SKM-1 (cell line): ENCODE measurements around the gene COBL.

Experiments used
- DNase-seq: peaks from one replicate; lab custom pipeline; 2025; ENCODE audit not compliant: unreplicated experiment; lab: John Stamatoyannopoulos, UW

Gene COBL

DNA sequence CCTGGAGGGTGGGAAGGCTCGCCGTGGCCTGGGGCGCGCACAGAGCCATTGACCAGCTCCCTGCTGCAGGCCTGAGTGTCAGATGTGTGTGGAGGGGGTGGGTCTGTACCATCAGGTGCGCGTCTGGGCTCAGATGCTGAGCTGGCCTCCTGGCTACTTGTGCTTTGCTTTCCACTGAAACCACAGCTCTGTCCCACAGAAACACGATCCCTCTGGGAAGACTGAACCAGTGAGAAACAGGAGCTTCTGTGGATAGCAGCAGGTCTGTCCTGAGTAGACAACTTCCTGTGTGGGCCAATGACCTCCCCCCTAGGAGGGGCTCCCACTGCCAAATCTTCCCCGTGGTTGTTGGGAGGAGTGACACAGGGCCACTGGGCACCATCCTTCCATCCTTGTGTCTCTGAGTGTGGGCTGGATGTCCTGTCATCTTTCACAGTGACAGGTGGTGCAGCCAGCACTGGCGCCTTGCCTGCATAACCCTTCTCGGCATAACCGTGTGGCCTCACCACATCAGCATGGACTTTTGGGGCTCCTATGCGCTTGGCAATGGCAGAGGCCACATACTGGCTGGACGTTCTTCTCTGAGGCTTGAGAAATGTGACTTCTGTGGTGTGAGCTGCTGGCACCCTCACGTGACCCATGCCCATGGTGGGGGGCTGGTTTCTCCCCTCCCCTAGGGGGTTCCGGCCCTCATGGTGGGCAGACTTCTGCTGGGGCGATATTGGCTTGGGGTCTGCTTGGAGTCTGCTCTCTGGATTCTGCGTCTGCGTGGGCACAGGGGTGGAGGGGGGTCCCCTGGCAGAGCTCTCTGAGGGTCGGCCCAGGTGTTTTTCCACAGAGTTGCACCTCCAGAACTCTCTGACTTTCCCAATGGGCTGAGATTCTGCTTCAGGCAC lies 288.4 kb downstream of the COBL start:
- no peak for DNase-seq

DNA sequence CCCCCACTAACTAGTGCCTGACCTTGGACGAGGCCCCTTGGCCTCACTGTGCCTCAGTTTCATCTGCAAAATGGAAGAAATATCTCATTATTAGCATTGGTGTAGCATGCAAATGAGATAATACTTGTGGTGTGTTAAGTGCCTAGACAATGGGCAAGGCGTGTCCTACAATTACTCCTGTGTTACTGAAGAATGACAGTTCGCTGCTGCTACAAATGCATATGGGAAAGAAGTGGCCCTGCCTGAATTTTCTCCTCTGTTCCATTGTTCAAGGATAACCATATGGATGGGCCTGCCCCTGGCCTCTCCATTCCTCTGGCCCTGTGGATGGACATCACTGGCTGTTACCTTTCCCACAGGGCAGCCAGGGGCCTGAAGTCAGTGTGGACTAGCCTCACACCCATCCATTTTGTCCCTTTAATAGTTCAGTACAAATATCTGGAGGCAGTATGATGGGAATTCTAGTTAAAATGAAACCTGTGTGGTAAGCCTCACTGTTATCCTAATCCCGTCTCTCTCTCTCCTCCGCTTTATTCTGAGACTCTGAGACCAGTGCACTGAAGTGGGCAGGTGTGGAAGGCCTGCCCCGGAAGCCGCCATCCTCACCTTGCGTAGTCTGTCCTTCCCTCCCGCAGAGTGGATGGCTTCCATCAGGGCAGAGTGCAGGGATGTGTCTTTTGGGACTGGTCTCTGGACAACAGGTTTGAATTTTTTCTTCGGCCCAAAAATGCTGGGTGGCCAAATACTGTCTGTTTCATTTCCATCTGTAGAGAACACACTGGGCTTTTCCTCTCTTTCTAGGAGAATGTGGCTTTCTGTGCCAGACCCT lies 289.3 kb downstream of the COBL start:
- DNase-seq = no peak

GRCh38 chr7:51026341-51026740 lies 290.3 kb downstream of the COBL start:
- DNase-seq = no peak

GRCh38 chr7:51025668-51026067 lies 290.9 kb downstream of the COBL start:
- DNase-seq = no peak

DNA sequence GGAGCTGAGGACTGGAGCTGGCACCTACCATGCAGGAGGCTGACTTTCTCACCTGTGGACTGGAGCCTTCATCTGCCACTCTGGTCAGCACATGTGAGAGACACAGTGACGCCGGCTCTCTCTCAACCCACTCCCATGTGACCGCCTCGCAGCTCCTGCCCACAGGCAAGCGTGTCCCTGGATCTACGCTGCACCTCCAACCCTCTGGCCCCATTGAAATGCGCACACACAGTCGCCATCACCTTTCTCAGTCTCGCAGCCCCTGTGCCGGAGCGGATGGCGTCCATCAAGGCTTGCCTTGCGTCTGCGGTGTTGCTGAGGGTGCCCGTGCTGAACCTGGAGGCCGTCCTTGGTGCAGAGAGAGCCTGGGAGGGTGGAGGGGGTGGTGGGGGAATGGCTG lies 291.7 kb downstream of the COBL start:
- no peak for DNase-seq

DNA sequence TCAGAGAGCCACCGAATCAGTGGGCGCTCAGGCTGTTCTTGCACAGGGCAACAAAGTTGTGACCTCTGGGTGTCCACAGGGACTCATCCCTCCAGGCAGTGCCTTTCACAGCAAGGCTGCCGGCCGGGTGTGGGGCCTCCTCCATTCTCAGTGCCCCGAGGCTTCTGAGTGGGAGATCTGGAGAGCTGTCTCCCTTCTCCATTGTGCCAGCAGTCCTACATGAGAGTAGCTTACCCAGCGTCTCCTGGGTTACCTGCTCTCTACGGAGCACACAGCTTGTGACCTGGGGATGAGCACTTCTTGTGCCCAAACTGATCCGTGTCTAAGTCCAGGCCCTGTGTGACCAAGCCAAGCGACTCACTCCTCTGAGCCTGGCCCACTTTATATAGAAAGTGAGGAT lies 293.1 kb downstream of the COBL start:
- DNase-seq = no peak

- DNase-seq = no peak
Observed at GRCh38 chr7:51022821-51023220, 293.8 kb downstream of the COBL start.

- no peak for DNase-seq
Observed at GRCh38 chr7:51021906-51022570, 294.6 kb downstream of the COBL start.

GRCh38 chr7:51020944-51021343 lies 295.7 kb downstream of the COBL start:
- DNase-seq = no peak

- no peak for DNase-seq
Observed at GRCh38 chr7:51019891-51020870, 296.4 kb downstream of the COBL start.

DNA sequence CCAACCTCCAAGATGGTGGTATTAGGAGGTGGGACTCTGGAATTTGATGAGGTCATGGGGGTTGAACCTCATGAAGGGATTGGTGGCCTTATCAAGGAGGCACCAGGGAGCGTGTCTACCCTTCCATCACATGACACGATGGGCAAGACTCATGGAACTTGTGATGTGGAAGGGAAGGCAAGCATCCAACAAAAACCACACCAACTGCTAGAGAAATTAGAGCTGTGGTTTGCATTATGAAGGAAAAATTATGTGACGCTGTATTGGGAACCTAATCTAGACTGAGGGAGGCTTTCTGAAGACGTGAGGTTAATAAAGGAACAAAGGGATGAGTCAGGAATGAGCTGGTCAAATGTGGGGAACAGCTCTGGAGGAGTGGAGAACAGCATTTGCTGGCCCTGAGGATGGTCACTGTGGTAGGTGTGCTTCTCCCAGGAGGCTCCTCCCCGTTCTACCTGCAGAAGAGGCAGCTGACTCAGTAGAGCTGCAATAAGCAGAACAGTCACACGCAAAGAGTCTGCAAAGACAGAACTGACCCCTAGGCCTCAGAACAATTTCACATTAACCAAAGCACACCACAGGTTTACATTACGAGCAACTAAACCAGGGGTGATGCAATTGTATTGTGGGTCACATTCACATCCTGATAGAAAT lies 297.3 kb downstream of the COBL start:
- no peak for DNase-seq

DNA sequence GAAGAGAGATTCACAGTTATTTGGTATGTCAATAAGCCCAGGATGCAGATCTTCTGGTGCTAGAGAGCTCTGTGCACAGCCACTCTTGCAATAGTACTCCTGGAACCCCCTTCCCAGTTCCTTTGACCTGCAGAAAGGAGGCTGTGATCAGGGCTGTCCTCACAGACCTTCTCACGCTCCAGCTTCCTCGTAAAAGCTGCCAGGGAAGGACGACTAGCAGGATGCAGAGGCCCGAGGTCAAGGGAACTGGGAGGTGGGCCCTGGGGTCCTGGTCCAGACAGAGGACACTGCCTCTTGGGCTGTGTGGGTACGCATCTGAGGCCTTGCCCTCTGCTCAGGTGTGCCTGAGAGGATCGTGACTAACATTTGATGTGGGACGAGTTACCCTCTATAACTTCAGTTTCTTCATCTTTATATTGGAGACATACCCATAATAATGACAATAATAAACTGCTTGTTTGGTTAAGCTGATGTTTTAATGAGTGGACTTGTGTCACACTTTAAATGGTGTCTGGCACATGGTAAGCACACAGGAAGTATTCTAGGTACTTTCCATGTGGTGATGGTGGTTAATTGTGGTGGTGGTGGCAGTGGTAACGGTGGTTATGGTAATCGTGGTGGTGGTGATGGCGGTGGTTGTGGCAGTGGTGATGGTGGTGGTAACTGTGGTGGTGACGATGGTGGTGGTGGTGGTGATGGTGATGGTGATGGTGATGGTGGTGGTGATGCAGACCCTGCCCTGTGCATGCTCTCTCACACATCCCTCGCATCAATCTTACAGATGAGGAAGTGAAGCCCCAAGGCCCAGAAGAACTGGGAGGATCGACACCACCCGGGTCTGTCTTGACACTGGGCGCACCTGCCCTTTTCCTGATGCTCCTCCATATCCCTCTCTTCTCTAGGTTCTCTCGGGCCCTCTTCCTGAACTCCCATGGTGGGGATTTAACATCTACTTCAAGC lies 298.8 kb downstream of the COBL start:
- no peak for DNase-seq

- DNase-seq = no peak
Observed at GRCh38 chr7:51016546-51016945, 300.1 kb downstream of the COBL start.

DNA sequence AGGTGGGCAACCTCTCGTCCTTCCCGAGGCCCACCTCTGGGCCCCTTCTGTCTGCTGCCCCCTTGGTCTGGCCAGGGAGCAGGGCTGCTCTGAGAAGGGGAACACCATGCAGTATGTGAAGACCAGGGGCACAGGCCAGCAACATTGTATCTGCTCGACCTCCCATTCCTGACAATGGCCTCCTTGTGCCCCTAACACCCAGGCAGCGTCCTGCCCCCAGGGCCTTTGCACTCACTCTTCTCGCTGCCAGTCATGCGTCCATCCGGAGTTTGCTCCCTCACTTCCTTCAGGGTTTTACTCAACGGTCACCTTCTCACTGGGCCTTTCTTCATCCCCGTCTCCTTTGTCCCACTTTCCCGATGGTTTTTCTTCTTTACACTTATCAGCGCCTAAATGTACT lies 301.0 kb downstream of the COBL start:
- DNase-seq = no peak

DNA sequence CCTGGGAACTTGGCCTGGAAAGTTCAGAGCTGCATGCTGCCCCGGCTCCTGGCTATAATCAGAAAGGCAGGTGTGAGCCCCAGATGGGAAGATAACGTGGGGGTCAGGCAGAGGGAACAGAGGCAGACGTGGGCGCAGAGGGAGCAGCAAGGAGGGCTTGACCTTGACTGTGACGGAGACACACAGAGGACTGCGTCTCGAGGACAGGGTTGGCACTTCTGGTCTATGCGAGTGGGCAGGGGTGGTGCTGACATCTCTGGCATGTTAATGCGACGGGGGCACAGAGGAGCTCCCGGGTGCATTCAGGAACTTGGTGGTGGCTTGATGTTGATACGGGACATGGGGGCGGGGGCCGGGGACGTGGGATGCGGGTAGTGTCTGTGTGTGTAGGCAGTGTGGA lies 301.8 kb downstream of the COBL start:
- no peak for DNase-seq

DNA sequence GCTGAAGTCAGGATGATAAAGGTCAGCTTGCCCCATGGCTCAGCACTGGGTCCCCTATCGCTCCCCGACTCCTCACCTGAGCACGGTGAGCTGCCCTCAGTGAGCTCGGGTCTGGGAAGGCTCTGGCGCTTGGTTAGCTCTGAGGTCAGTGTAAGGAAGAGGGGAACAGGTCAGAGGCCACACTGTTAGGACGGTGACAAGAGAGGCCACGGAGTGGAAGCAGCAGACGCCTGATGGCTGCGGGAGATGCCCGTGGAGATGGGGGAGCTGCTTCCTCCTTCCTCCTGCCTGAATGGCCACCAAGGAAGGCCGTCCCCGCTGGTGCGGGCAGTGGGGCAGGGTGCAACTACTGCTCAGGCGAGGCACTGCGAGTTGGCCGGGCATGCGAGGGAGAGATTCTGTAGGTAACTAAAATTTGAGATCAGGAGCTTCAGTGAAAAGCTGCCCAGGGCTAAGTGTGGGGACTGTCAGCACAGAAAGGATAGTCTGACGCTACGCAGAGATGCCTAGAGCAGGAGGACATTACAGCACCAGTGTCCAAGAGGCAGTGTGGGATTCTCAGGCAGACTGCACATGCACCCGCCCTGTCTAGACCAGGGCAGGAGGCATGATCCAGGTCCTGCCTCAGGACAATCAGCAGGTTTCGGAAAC lies 302.6 kb downstream of the COBL start:
- no peak for DNase-seq

DNA sequence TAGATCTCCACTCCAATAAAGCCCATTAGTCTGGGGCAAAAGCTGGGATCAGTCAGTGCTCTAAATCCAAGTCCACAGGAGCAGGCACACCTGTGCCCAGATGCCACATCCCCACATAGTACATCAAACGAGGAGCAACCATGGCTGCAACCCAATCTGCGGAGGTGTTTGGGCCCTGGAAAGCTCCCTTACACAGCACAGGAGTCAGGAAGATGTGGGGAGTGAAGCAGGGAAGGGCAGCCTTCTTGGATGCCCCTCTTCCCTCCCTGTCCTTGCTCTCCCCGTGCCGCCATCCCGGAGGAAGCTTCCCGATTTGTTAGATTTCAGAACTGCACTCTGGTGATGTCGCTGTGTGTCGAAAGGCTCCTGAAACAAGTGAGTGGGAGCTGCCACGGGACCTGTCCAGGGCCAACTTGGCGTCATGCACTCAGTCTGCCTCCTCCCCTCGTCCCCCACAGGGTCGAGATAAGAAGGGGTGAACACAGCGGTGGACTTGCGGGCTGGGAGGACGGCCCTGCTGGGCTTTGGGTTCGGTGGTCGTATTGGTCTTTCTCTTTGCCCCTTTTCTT lies 303.3 kb downstream of the COBL start:
- DNase-seq = no peak
